SKM-1 (cell line): ENCODE measurements around the gene TMEM219.
"Not testable (repeated sequence)": the region's sequence is repeated elsewhere in the genome, so short reads cannot be mapped to it uniquely, and the experiment has no call there.

ENCODE experiments used
- DNase-seq: peaks from one replicate; lab custom pipeline; 2025; ENCODE audit not compliant: unreplicated experiment; lab: John Stamatoyannopoulos, UW

TMEM219 gene

GRCh38 chr16:29950806-29951461, 10.9 kb upstream of the TMEM219 start:
- DNase-seq = no peak

GRCh38 chr16:29951625-29952365, 10.1 kb upstream of the TMEM219 start:
- DNase-seq = no peak

- no peak for DNase-seq
Observed at GRCh38 chr16:29958756-29959155, 3.1 kb upstream of the TMEM219 start.

- DNase-seq = no peak
Observed at GRCh38 chr16:29959293-29959692, 2.6 kb upstream of the TMEM219 start.

- not testable (repeated sequence) for DNase-seq
Observed at GRCh38 chr16:29959821-29960220, 2.1 kb upstream of the TMEM219 start.

GRCh38 chr16:29961127-29961478, 776 bp upstream of the TMEM219 start:
- DNase-seq = no peak

GRCh38 chr16:29962344-29962994, 590 bp downstream of the TMEM219 start:
- no peak for DNase-seq

- no peak for DNase-seq
Observed at GRCh38 chr16:29963021-29963743, 1.3 kb downstream of the TMEM219 start.

GRCh38 chr16:29968205-29968604, 6.3 kb downstream of the TMEM219 start:
- DNase-seq = no peak

GRCh38 chr16:29971304-29971703, 9.4 kb downstream of the TMEM219 start:
- no peak for DNase-seq

- DNase-seq = no peak
Observed at GRCh38 chr16:29972500-29972899, 10.6 kb downstream of the TMEM219 start.

- DNase-seq = no peak
Observed at GRCh38 chr16:29972992-29973383, 11.1 kb downstream of the TMEM219 start.

GRCh38 chr16:29973384-29974246, 11.7 kb downstream of the TMEM219 start, which contains the start of gene TAOK2:
TSS of gene TAOK2 (plus strand) at chr16:29973868. CDS start at chr16:29977773, 3,905 bp downstream.
- peak; percentile 97 for DNase-seq

GRCh38 chr16:29974291-29975133, 12.6 kb downstream of the TMEM219 start:
- DNase-seq = no peak

GRCh38 chr16:29975134-29975538, 13.3 kb downstream of the TMEM219 start:
- DNase-seq = no peak

- DNase-seq = no peak
Observed at GRCh38 chr16:29975811-29976511, 14.1 kb downstream of the TMEM219 start.

- no peak for DNase-seq
Observed at GRCh38 chr16:29977063-29977825, 15.4 kb downstream of the TMEM219 start.

- no peak for DNase-seq
Observed at GRCh38 chr16:29978081-29978480, 16.2 kb downstream of the TMEM219 start.
